ENCODE results near the gene SYTL5.

The SYTL5 gene

GRCh38 chrX:38111196-38111595, 104.8 kb downstream of the SYTL5 start:
- Histone ChIP-seq H3K27me3 (ENCODE audit: insufficient read depth, poor library complexity, severe bottlenecking) (peaks cover 2% of the 10 kb centered on the region), H3K27ac (replicated peaks) (no peak overlapping the region), H3K4me3 (replicated peaks; ENCODE audit: insufficient read depth, low read length) (no peak overlapping the region)
- no peak for DNase-seq (ENCODE audit: low read depth in 1 of 2, low spot score in 1 of 2)
- TF ChIP-seq REST (IDR thresholded peaks at IDR 0.05; ENCODE audit: insufficient replicate concordance, low read depth) = no peak
- no peak for TF ChIP-seq GABPA (IDR thresholded peaks at IDR 0.05; ENCODE audit: low read depth)
- TF ChIP-seq POLR2AphosphoS5 (IDR thresholded peaks at IDR 0.05; ENCODE audit: low read depth) = no peak
- no peak for TF ChIP-seq SPI1 (IDR thresholded peaks at IDR 0.05; ENCODE audit: borderline replicate concordance, low read depth)
- TF ChIP-seq CTCF (IDR thresholded peaks at IDR 0.05; ENCODE audit: insufficient read depth, low read length) = no peak

- TF ChIP-seq REST (IDR thresholded peaks at IDR 0.05; ENCODE audit: insufficient replicate concordance, low read depth) (no peak), POLR2AphosphoS5 (IDR thresholded peaks at IDR 0.05; ENCODE audit: low read depth) (no peak), GABPA (IDR thresholded peaks at IDR 0.05; ENCODE audit: low read depth) (no peak), SPI1 (IDR thresholded peaks at IDR 0.05; ENCODE audit: borderline replicate concordance, low read depth) (no peak), CTCF (IDR thresholded peaks at IDR 0.05; ENCODE audit: insufficient read depth, low read length) (no peak)
- no peak overlapping the region for H3K27ac ChIP-seq (replicated peaks)
- DNase-seq (ENCODE audit: low read depth in 1 of 2, low spot score in 1 of 2) = no peak
- H3K4me3 ChIP-seq (replicated peaks; ENCODE audit: insufficient read depth, low read length) = no peak overlapping the region
- H3K27me3 ChIP-seq (ENCODE audit: insufficient read depth, poor library complexity, severe bottlenecking) = peaks cover 2% of the 10 kb centered on the region
Measured at GRCh38 chrX:38112566-38112965, 106.2 kb downstream of the SYTL5 start.

GRCh38 chrX:38116706-38117105, 110.4 kb downstream of the SYTL5 start:
- TF ChIP-seq SPI1 (IDR thresholded peaks at IDR 0.05; ENCODE audit: borderline replicate concordance, low read depth) (no peak), CTCF (IDR thresholded peaks at IDR 0.05; ENCODE audit: insufficient read depth, low read length) (no peak), GABPA (IDR thresholded peaks at IDR 0.05; ENCODE audit: low read depth) (no peak), REST (IDR thresholded peaks at IDR 0.05; ENCODE audit: insufficient replicate concordance, low read depth) (no peak), POLR2AphosphoS5 (IDR thresholded peaks at IDR 0.05; ENCODE audit: low read depth) (no peak)

More at GRCh38 chrX:38116706-38117105, 110.4 kb downstream of the SYTL5 start:
- H3K4me3 ChIP-seq (replicated peaks; ENCODE audit: insufficient read depth, low read length) = no peak overlapping the region
- peaks cover 2% of the 10 kb centered on the region for H3K27me3 ChIP-seq (ENCODE audit: insufficient read depth, poor library complexity, severe bottlenecking)
- DNase-seq (ENCODE audit: low read depth in 1 of 2, low spot score in 1 of 2) = no peak
- no peak overlapping the region for H3K27ac ChIP-seq (replicated peaks)

Measured in HL-60 (cell line).